KG1 (cell line): Measurements from ENCODE around the gene SCN4A.
"Not testable (repeated sequence)": the region's sequence is repeated elsewhere in the genome, so short reads cannot be mapped to it uniquely, and the experiment has no call there.

ENCODE experiments used
- DNase-seq: peaks from one replicate; lab custom pipeline; 2025; lab: John Stamatoyannopoulos, UW

SCN4A gene

DNA sequence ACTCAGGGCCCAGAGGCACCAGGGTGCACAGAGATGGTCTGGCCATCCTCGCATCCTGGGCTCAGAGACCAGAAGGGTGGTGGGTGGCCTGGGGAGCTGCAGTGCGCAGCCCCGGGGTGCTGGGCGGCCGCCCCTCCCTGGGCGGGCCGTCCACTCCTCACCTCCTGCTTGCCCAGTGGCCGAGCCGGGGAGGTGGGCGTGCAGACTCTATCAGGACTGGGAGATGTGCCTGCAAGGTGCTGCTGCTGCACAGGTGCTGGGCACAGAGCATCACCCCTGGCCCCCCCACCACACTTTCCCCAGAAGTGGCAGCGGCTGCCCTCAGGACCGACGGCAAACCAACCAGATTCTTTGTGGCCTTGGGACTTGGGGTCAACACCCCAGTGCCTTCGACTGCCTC lies at the start of gene SCN4A:
SCN4A (minus strand) TSS at position 123 of the 400 bp plus-strand sequence; CDS start at position 46, 77 bp downstream.
- no peak for DNase-seq

DNA sequence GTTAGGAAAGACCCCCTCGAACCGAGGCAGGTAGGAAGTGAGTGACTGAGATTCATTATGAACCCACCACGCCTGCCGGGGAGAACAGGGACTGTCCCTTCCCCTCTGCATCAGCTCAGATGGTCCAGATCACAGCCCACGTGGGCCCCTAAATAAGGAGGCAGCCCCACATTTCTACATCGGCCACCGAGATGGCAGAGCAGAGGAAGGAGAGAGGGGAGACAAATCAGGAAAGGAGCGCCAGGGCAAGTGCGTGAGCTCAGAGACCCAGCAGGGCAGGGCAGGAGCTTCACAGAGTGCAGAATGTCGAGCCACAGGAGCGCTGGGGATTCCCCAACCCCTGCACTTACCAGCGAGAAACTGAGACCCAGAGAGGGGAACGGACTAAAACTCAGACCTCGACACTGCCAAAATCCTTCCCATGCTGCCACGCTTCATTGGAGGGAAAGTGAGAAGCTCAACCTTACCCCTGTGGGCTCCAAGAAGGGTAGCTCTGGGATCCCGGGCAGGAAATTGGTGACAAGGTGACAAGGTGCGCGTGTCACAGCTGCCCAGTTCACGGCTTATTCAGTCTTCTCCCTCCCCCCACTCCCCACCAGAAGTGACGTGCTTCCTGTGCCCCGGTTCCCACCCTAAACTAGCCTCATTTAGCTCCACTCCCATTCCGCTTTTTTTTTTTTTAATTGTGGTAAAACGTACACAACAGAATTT lies 47.5 kb upstream of the SCN4A start, which contains the start of gene ICAM2:
ICAM2 (minus strand) TSS at position 578 of the 711 bp plus-strand sequence. CDS start 13,942 bp downstream, outside the sequence.
- peak; percentile 79 for DNase-seq

DNA sequence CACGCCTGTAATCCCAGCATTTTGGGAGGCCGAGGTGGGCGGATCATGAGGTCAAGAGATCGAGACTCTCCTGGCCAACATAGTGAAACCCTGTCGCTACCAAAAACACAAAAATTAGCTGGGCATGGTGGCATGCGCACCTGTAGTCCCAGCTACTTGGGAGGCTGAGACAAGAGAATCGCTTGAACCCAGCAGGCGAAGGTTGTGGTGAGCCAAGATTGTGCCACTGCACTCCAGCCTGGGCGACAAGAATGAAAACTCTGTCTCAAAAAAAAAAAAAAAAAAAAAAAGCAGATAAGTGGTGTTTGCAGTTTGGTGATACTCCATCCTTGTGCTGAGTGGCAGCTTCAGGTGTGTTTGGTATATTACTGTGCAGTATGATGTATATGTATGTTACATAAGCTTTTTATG lies 46.8 kb upstream of the SCN4A start:
- not testable (repeated sequence) for DNase-seq

DNA sequence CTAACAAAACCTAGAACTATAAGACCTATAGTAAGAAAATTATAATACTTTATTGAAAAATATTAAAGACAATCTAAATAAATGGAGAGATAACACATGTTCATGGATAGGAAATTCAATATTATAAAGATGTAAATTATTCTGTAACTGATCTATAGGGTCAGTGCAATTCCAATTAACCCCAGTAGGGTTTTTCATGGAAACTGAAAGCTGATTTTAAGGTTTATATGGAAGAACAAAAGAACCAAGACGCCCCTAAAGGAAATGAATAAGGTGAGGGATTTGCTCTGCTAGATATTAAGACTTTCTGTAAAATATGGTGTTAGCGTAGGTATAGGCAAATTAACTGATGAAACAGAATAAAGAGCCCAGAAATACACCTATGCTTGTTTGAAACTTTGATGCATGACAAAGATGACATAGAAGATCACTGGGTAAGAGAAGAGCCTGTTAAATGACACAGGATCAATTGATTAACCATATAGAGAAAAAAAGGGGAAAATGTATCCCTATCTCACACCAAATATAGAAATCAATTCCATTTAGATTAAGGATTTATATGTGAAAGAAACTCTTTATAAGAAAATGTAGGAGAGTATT lies 44.8 kb upstream of the SCN4A start:
- DNase-seq = no peak

DNA sequence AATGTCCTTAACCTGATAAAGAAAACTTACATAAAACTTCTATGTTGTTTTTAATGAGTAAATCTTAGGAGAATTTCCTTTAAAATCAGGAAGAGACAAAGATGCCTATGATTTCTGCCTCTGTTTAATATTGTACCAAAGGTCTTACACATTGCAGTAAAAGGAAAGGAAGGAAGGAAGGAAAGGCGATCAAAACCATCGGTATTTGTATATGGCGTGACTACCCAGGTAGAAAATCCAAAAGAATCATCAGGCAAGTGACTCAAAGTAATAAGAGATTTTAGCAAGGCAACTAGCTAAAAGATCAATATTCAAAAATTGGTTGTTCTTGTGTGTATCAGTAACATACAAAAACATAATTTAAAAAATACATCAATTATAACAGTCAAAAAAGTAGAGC lies 44.3 kb upstream of the SCN4A start:
- no peak for DNase-seq

DNA sequence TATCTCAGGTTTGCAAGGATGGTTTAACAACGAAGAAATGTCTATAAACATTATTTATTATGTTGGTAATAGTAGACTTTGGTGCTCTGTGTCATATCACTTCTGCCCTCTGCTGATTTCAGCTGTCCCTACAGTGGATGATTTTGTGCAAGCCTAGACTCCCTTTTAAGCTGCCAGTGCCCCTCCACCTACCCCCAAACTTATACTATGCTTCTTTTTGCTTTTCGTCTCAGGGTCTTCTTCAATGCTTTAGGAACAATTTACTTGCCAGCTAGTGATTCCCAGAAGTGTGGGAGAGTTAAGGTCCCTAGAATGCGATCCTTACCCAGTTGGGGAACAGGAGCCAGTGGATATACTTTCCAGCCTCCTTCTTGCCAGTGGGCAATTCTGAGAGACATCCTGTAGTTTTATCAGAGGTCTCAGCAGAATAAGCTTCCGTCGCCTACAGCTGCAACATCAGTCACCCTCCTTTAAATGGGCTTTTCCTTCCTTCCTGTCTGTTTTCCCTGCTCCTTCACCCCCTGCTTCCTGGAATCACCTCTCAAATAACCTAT lies 43.6 kb upstream of the SCN4A start:
- DNase-seq = peak; percentile 75

DNA sequence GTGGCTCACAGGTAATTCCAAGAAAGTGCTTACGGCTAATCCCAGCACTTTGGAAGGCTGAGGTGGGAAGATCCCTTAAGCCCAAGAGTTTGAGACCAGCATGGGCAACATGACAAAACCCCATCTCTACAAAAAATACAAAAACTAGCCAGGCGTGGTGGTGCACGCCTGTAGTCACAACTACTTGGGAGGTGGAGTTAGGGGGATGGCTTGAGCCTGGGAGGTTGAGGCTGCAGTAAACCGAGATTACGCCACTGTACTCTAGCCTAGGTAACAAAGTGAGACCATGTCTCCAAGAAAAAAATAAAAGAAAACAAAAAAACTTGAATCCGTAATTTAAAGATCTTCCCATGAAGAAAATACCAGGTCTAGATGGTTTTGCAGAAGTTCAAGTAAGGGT lies 42.7 kb upstream of the SCN4A start:
- DNase-seq = no peak

DNA sequence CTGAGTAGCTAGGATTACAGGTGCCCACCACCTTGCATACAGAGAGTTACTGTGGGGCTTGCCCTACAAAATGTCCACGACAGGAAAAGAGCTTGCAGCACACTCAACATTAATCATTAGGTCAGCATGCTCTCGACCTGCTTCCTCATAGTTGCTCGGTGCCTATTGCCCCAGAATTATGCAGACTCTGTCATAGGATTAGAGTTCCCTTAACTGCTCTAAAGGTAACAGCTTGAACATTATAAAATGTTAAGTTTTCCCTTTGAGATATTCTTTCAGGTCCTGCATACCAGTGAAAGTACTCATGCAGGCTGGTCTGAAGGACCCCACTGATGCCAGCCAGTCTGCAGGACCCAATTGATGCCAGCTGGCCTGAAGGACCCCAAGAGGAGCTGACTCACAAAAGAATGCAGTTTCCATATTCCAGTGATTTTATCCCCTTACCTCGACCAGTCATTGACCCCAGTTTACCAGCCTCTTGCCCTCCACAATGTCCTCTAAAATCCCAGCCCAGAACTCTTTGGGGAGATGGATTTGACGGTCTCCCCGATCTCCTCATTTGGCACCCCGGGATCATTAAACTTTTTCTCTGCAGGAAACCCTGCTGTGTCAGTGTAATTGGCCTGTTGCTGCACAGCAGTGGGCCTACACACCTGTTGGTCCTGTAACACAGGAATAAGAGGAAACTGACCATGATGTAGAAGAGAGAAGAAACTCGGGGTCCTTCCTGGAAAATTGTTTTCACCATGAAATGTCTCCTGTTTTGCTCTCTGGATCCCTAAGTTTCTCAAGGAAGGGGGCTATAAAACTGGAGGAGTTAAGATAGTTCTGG lies 37.1 kb upstream of the SCN4A start:
- no peak for DNase-seq

DNA sequence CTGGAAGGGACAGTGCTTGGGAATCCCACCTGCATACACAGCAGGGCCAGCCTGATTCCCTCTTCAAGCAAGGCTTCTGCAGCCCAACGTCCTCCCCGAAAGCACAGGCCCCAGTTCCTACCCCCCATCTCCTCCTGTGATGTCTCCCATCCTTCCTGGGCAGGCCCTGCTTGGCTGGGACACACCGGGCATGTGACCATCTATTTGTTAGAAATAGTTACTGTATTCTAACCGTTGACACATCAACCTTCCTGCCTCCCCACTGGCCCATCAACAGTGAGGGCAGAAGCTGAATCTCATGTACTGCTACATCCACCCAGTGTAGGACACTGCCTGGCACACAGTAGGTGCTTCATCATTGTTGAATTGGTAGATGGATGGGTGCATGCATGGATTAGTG lies 36.1 kb upstream of the SCN4A start:
- no peak for DNase-seq

DNA sequence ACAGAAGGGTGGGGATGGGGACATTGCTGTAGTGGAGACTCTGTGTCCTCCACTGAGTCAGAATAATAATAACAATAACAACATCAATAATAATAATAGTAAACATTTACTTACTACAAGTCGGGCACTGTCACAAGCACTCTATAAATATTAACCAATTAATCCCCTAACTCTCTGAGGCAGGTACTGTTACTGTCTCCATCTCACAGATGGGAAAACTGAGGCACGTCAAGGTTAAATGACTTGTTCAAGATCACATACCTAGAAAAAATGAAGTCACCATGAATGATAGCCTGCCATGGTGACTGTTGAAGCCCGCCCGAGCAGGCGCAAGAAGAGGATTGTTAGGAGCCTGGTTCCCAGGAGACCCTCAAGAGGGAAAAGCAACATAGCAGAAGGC lies 35.6 kb upstream of the SCN4A start:
- DNase-seq = no peak

DNA sequence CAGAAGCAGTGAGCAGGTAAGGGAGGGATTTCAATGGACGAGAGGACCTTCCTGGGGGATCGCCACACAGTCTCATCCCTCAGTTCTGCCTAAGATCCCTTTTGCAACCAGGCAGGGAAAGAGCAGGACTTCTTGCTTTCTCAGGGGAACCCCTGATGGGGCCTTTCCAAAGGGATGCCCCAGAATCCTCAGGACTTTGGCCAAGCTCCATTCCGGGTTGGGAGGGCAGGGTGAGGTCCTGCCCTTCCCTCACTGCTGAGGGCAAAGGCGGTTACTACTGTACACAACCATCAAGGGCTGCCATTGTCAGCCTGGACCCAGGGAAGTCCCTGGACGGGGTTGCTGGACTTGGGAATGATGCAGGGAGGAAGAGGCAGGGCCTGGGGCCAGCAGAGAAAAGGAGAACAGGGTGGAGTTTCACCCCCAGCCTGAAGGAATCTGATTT lies 35.1 kb upstream of the SCN4A start:
- no peak for DNase-seq

DNA sequence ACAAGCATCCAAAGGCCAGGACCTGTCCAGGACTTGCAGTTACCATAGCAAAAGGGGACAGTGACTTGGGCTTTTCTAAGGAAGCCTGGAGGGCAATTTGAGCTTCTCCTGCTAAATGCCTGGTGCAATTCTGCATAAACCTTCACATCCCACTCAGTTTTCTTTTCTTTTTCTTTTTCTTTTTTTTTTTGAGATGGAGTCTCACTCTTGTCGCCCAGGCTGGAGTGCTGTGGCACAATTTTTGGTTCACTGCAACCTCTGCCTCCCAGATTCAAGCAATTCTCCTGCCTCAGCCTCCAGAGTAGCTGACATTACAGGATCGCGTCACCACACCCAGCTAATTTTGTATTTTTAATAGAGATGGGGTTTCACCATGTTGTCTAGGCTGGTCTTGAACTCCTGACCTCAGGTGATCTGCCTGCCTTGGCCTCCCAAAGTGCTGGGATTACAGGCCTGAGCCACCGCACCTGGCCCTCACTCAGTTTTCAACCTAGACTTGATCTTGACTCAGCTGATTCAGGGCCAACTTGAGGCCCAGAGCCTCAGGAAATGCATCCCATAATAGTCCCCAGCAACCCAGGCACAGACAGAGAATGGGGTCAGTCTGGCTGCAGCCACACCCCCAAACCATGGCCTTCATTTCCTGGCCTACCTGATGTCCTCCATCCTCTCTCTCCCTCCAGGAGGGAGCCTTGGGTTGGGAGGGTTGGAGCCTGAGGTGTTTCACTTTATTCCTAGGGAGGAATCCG lies 34.5 kb upstream of the SCN4A start:
- DNase-seq = not testable (repeated sequence)

DNA sequence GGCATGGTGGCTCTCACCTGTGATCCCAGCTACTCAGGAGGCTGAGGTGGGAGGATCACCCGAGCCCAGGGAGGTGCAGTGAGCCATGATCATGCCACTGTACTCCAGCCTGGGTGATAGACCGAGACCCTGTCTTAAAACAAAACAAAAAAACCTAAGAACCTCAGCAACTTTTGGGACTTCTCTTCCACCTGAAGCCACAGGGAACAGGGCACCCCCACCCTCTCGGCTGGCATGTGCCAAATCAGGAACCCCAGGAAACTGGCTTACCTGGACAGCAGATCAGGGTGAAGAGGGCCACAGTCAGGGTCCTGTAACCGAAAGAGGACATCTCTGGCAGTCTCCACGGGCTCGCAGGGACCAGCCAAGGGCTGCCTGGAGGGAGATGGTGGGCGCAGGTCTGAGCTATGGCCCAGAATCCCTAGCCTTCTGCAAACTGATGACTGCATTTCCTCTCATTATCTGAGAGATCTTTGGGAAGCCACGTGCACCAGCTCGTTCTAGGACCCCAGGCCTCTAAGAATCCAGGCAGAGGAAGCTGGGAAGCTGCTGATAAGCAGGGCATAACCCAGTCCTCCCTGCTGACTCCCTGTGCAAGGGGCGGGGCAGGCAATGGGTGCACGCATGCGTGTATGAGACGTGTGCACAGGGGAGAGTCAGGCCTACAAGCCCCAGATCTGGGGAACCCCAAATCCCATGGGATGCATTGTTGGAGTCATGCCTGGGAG lies 33.8 kb upstream of the SCN4A start:
- no peak for DNase-seq

DNA sequence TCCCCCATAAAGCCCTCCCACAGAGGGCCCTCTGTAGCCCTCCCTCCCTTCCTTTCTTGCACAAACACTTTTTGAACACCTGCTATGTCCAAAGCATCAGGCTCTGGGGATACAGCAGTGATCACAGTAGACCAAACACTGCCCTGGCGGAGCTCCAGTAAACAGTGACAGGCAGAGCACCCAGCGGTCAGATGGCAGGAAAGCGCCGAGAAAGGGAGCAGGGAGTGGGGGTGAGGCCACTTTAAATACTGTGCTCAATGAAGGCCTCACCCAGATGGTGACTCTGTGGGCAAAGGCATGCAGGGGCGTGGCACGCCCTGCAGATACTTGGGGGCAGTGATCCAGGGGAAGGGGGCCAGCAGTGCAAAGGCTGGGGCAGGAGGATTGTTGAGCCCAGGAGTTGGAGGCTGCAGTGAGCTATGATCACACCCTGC lies 33.0 kb upstream of the SCN4A start:
- no peak for DNase-seq

DNA sequence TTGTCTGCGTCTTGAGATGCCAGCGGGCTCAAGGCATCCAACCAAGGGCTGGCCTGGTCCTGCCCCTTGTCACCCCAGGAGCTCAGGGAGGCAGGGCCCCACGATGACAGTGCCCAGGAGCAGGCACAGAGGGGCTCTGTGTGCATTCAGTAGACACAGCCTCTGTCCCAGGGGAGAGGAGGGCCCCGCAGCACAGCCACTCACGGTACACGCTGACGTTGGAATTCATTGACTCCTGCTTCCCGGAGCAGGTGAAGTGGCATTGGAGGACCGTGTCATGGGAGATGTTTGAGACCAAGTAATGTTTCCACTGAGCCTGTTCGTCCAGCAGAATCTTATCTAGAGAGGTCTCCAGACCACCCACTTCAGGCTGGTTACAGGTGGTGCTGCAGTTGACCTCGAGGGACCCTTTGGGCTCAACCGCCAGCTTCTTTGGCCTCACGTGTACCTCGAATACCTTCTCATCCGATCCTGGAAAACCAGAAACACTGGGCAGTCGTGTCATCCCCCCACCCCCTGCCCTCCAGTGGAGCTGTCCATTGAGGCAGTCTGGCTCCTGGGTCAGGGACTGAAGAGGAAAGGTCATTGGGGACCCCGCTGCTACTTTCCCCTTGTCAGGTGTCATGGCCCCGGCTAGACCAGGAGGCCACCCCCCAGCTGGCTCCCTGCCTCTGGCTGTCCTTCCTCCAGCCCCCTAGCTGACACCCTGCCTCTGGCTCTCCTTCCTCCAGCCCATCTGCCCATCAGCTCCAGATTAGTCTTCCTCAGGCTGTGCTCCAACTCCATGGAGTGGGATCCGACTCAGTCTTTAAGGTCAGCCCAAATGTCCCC lies 32.4 kb upstream of the SCN4A start:
- no peak for DNase-seq

DNA sequence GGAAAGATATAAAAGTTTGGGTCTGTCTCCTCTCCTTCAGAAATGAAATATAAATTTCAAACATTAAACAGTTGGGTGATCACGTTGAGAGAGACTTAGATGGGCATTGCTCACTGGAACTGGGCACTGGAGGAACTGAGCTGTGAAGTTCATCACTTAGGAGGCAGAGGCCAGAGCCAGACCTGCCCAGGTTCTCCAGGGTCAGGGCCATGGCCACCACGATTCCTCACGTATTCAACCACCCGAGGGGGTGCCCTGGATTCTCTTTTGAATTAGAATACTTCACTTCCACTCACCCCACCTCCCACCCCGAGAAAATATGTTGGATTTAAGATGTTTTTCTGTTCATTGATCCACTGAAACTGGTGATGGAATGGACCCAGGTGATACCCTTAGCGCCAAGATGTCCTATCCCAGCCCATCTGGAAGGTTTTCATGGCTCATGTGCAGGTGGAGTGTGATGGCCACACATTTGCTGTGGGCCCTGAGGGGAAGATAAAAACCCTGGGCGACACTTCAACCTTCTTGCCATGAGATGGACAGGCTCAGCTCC lies 31.6 kb upstream of the SCN4A start:
- no peak for DNase-seq

DNA sequence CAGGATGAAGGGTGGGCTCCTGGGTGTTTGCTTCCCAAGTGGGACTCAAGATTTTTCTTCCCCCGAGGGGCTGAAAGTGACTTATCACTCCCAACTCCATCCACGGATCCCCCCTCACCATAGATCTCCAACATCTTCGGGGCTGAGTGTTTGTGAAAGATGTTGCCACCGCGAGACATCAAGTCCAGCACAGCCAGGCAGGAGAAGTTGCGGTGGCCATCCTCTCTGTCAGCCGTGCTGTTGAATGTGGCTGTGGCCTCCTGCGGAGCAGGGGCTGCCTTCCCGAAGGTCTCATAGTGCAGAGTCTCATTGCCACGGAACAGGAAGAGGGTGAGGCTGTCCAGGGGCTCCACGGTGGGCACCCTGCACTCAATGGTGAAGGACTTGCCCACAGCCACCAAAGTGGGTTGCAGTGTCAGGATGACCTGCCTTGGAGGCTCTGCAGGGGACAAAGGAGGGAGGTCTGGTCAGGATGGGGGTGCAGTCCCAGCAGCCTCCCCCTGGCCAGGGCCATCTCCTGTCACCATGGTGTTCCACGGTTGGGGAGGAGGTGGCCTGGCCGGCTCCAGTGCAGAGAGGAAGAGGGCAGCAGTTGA lies 30.9 kb upstream of the SCN4A start:
- DNase-seq = no peak

DNA sequence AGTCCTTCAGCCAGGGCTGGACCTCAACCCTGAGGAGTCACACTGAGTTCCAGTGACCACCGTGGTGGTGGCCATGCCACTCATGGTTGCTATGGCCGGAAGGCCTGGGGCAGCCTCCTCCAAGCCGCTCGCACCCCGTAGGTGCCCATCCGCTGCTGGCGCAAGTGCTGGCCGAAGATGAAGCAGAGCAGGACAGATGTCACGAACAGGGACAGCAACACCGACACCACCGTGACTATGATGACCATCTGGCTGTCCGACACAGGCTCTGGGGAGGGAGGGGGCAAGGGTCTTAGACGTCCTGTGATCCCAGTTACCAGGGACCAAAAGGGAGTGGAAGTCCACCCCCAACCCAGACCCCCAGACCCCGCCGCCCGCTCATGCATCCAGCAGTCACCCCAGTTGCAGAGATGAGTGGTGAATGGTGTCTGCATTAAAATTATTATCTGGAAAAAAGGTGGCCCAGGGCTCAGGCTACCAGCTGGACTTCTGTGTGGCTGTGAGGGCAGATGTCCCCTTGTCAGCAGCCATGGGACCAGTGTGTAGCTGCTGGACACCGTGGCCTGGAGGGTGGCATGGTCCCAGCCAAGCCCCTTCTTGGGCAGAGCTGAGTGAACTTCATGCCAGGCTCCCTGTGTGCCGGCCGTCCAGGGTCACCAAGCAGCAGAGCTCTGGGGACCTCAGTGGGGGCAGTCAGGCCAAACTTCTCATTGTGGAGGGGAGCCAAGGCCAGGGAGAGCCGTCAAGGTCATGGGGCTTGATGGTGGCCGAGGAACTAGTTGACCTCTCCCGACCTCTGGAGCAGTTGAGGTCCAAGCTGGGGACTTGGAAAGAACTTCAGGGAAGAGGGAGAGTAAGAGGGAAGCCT lies 30.2 kb upstream of the SCN4A start:
- no peak for DNase-seq
